Neural cell (in vitro differentiated cells): ENCODE data around the gene TRMT11. TPM values are rescaled to one million over a fixed set of nuclear protein-coding genes. Genes with fewer than 3 reads are reported as not detected.

Source experiments
- H2AFZ ChIP-seq: fragments of 200-600, 300-800 bp; sonication (generic), shearing (Covaris generic); 2 replicates; pipeline ENCODE4 v1.6.0; 2014; ENCODE audit warnings: low read depth, mild to moderate bottlenecking, antibody characterized with exemption, low read length, moderate library complexity
- H3F3A ChIP-seq: fragments of 200-600 bp; shearing (Covaris generic); 2 replicates; pipeline ENCODE4 v1.6.1; 2016; ENCODE audit warnings: mild to moderate bottlenecking, moderate library complexity, mixed read lengths, antibody characterized with exemption, low read length; ENCODE audit not compliant: insufficient read depth, poor library complexity, severe bottlenecking
- H3K27ac ChIP-seq: fragments of 200-600, 300-800 bp; sonication (generic), shearing (Covaris generic); 2 replicates; pipeline ENCODE4 v1.5.1; 2014; ENCODE audit warnings: mild to moderate bottlenecking, low read length, moderate library complexity
- H3K27me3 ChIP-seq: fragments of 300-800, 200-600 bp; sonication (generic), shearing (Covaris generic); 2 replicates; pipeline ENCODE4 v1.6.0; 2014; ENCODE audit warnings: mild to moderate bottlenecking, low read depth, low read length, moderate library complexity; ENCODE audit not compliant: insufficient read depth
- H3K36me3 ChIP-seq: fragments of 300-800, 200-600 bp; sonication (generic), shearing (Covaris generic); 2 replicates; pipeline ENCODE4 v1.5.1; 2014; ENCODE audit warnings: mild to moderate bottlenecking, antibody characterized with exemption, low read length, moderate library complexity; ENCODE audit not compliant: insufficient read depth
- H3K4me2 ChIP-seq: fragments of 300-800, 200-600 bp; sonication (generic), shearing (Covaris generic); 2 replicates; pipeline ENCODE4 v1.6.0; 2014; ENCODE audit warnings: mild to moderate bottlenecking, low read length
- H3K4me3 ChIP-seq: fragments of 300-800, 200-600 bp; sonication (generic), shearing (Covaris generic); 2 replicates; pipeline ENCODE4 v1.5.1; 2014; ENCODE audit warnings: mild to moderate bottlenecking, low read length, moderate library complexity
- H3K79me2 ChIP-seq: fragments of 200-600 bp; shearing (Covaris generic); replicated peaks from 2 replicates; pipeline ENCODE4 v1.6.0; 2014; ENCODE audit warnings: mild to moderate bottlenecking, low read length, moderate library complexity; ENCODE audit not compliant: insufficient read depth
- H3K9ac ChIP-seq: fragments of 300-800, 200-600 bp; sonication (generic), shearing (Covaris generic); 2 replicates; pipeline ENCODE4 v1.6.1; 2016; ENCODE audit warnings: mild to moderate bottlenecking, low read length, mixed read lengths
- H3K9me2 ChIP-seq: fragments of 200-600 bp; shearing (Covaris generic); 2 replicates; pipeline ENCODE4 v1.6.1; 2016; ENCODE audit warnings: mild to moderate bottlenecking, low read length, mixed read lengths; ENCODE audit not compliant: insufficient read depth
- H3K9me3 ChIP-seq: fragments of 200-600, 300-800 bp; sonication (generic), shearing (Covaris generic); 2 replicates; pipeline ENCODE4 v1.6.1; 2016; ENCODE audit warnings: mild to moderate bottlenecking, mixed run types, low read length, moderate library complexity, mixed read lengths
- H4K20me1 ChIP-seq: fragments of 200-600 bp; shearing (Covaris generic); 2 replicates; pipeline ENCODE4 v1.6.1; 2016; ENCODE audit warnings: mild to moderate bottlenecking, mixed run types; ENCODE audit not compliant: insufficient read depth
- EP300 ChIP-seq: fragments of 450-650 bp; conservative IDR thresholded peaks from 2 replicates; pipeline ENCODE4 v1.6.1; 2014; ENCODE audit warnings: antibody characterized with exemption, mild to moderate bottlenecking, moderate library complexity; ENCODE audit not compliant: poor library complexity, severe bottlenecking
- EZH2 ChIP-seq: fragments of 200-600, 300-800 bp; shearing (Covaris generic), sonication (generic); IDR thresholded peaks from 2 replicates; pipeline ENCODE4 v1.6.1; 2014; ENCODE audit warnings: antibody characterized with exemption, low read length, borderline replicate concordance, mild to moderate bottlenecking; ENCODE audit not compliant: insufficient read depth, poor library complexity, severe bottlenecking
- MXI1 ChIP-seq: fragments of 450-650 bp; conservative IDR thresholded peaks from 2 replicates; pipeline ENCODE4 v1.6.1; 2014; ENCODE audit warnings: antibody characterized with exemption, mild to moderate bottlenecking; ENCODE audit not compliant: poor library complexity, severe bottlenecking
- POLR2AphosphoS5 ChIP-seq: IDR thresholded peaks from 2 replicates; pipeline ENCODE4 v1.6.1; 2012
- RAD21 ChIP-seq: fragments of 450-650 bp; conservative IDR thresholded peaks from 2 replicates; pipeline ENCODE4 v1.6.1; 2014; ENCODE audit warnings: antibody characterized with exemption, mild to moderate bottlenecking, moderate library complexity
- SMC3 ChIP-seq: fragments of 450-650 bp; conservative IDR thresholded peaks from 2 replicates; pipeline ENCODE4 v1.6.1; 2014; ENCODE audit warnings: antibody characterized with exemption, mild to moderate bottlenecking, moderate library complexity; ENCODE audit not compliant: poor library complexity
- TAF1 ChIP-seq: IDR thresholded peaks from 2 replicates; pipeline ENCODE4 v1.6.1; 2012; ENCODE audit warnings: low read depth
- polyA plus RNA-seq: library from polyadenylated mRNA; depleted of rRNA; stranded (reverse); fragments of >200 nt; gene quantifications from 2 replicates; pipeline ENCODE4 v1.2.3, GENCODE V29; 2014
- TF ChIP-seq, protein P1 (sequence below): fragments of 450-650 bp; IDR thresholded peaks from 2 replicates; pipeline ENCODE4 v1.5.1; 2014; ENCODE audit warnings: antibody characterized with exemption, mild to moderate bottlenecking, moderate library complexity; ENCODE audit not compliant: poor library complexity, severe bottlenecking
- TF ChIP-seq, protein P2 (sequence below): IDR thresholded peaks from 2 replicates; pipeline ENCODE4 v1.6.1; 2012; ENCODE audit warnings: borderline replicate concordance

Gene TRMT11
- polyA plus RNA-seq, 1 donor from 2014 or later, result 37.6 TPM

DNA sequence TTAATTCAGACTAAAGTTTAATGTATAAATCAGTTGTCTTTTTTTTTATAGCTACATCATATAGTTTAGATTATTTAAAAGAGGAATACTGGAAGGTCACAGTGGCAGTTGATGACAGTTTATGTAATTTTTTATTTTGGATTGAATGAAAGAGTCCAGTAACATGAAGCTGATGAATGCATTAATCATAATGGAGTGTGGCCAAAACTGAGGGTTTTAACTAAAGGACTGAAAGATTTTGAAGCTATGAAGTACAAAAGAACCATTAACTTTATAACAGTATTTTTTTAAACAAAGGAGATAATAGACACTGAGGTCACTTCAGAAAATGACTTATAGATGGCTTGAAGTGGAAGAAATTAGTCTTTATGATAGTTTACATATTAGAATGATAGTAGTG is 41.3 kb downstream of the TRMT11 start:
- H4K20me1 ChIP-seq, result no peaks in the 10 kb centered on the region
- H3K9me2 ChIP-seq, result no peaks in the 10 kb centered on the region
- no peak overlapping the region for H2AFZ ChIP-seq
- H3K27ac ChIP-seq, result no peak overlapping the region
- H3F3A ChIP-seq, result no peaks in the 10 kb centered on the region
- no peaks in the 10 kb centered on the region for H3K9me3 ChIP-seq
- H3K9ac ChIP-seq, result no peak overlapping the region
- H3K4me2 ChIP-seq, result no peak overlapping the region
- no peak overlapping the region for H3K4me3 ChIP-seq
- H3K79me2 ChIP-seq, result no peaks in the 10 kb centered on the region
- H3K36me3 ChIP-seq, result peaks cover 4% of the 10 kb centered on the region
- no peaks in the 10 kb centered on the region for H3K27me3 ChIP-seq
- TF ChIP-seq SMC3 (no peak), POLR2AphosphoS5 (no peak), RAD21 (no peak), MXI1 (no peak), TAF1 (no peak), EZH2 (no peak), EP300 (no peak)
- TF ChIP-seq, protein P1, sequence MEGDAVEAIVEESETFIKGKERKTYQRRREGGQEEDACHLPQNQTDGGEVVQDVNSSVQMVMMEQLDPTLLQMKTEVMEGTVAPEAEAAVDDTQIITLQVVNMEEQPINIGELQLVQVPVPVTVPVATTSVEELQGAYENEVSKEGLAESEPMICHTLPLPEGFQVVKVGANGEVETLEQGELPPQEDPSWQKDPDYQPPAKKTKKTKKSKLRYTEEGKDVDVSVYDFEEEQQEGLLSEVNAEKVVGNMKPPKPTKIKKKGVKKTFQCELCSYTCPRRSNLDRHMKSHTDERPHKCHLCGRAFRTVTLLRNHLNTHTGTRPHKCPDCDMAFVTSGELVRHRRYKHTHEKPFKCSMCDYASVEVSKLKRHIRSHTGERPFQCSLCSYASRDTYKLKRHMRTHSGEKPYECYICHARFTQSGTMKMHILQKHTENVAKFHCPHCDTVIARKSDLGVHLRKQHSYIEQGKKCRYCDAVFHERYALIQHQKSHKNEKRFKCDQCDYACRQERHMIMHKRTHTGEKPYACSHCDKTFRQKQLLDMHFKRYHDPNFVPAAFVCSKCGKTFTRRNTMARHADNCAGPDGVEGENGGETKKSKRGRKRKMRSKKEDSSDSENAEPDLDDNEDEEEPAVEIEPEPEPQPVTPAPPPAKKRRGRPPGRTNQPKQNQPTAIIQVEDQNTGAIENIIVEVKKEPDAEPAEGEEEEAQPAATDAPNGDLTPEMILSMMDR, result no peak
- TF ChIP-seq, protein P2, sequence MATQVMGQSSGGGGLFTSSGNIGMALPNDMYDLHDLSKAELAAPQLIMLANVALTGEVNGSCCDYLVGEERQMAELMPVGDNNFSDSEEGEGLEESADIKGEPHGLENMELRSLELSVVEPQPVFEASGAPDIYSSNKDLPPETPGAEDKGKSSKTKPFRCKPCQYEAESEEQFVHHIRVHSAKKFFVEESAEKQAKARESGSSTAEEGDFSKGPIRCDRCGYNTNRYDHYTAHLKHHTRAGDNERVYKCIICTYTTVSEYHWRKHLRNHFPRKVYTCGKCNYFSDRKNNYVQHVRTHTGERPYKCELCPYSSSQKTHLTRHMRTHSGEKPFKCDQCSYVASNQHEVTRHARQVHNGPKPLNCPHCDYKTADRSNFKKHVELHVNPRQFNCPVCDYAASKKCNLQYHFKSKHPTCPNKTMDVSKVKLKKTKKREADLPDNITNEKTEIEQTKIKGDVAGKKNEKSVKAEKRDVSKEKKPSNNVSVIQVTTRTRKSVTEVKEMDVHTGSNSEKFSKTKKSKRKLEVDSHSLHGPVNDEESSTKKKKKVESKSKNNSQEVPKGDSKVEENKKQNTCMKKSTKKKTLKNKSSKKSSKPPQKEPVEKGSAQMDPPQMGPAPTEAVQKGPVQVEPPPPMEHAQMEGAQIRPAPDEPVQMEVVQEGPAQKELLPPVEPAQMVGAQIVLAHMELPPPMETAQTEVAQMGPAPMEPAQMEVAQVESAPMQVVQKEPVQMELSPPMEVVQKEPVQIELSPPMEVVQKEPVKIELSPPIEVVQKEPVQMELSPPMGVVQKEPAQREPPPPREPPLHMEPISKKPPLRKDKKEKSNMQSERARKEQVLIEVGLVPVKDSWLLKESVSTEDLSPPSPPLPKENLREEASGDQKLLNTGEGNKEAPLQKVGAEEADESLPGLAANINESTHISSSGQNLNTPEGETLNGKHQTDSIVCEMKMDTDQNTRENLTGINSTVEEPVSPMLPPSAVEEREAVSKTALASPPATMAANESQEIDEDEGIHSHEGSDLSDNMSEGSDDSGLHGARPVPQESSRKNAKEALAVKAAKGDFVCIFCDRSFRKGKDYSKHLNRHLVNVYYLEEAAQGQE, result no peak

DNA sequence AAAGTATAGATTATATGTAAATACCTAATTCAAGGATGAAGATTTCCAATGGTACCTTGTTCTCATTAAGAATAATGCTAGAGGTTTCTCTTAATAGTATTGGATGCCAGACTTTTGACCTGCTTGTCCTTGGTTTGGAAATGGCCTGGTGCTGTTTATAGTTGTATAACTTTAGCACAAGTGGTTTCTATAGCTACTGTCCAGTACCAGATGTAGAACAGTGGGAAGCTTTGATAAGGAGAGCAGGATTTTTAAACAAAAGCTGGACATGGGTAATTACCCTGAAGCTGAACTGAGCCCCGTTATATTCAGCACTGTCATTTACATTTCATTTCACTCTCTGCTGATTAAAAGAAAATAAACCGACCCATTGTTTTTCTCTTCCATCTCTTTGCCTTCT is 43.7 kb downstream of the TRMT11 start:
- TF ChIP-seq, protein P1, result no peak
- no peak for TF ChIP-seq MXI1
- TF ChIP-seq RAD21, result no peak
- TF ChIP-seq SMC3, result no peak
- no peak for TF ChIP-seq POLR2AphosphoS5
- TF ChIP-seq TAF1, result no peak
- no peak for TF ChIP-seq EP300
- TF ChIP-seq EZH2, result no peak
- TF ChIP-seq, protein P2, result no peak
- H3K9me2 ChIP-seq, result no peaks in the 10 kb centered on the region
- no peak overlapping the region for H3K9ac ChIP-seq
- no peaks in the 10 kb centered on the region for H3K9me3 ChIP-seq
- no peaks in the 10 kb centered on the region for H4K20me1 ChIP-seq
- H3K27ac ChIP-seq, result no peak overlapping the region
- no peaks in the 10 kb centered on the region for H3F3A ChIP-seq
- H3K4me3 ChIP-seq, result no peak overlapping the region
- H3K79me2 ChIP-seq, result no peaks in the 10 kb centered on the region
- no peak overlapping the region for H3K4me2 ChIP-seq
- peaks cover 4% of the 10 kb centered on the region for H3K36me3 ChIP-seq
- no peak overlapping the region for H2AFZ ChIP-seq
- no peaks in the 10 kb centered on the region for H3K27me3 ChIP-seq
